ENCODE results near the gene TOMM6.
"Not testable (repeated sequence)": the region's sequence is repeated elsewhere in the genome, so short reads cannot be mapped to it uniquely, and the experiment has no call there.

TOMM6 gene

DNA sequence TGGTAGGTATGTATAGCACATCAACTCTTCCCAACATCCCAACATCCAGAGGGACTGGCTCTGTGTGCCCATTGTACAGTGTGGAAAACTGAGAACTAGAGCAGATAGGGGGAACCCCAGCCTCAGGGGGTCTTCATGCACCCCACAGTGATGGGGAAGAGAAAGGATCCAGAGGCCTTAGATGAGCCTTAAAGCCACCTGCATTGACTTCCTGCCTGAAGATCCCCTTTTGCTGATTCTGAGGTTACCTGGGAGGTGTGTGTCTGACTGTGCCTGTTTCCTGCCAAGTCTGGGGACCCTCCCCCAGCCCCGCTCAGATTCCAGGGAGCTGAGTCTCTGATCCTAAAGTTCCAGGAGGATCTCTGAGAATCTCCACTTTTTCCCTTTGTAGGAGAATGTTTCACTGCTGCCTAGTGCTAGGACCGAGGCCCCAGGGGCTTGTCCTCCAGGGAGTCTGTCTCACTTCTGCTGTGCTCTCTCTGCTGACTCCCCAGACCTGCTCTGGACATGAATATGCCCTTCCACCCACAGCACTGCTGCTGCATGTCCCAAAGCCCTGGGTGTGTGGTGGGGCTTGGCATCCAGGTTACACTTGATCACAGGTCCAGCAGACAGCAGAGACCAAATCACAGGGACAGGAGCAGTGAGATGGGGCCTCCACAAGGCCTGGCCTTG, 27.5 kb upstream of the TOMM6 start:
- in situ Hi-C loops (cut with HindIII; ENCODE audit: low sequenced_read_pairs): loop anchor here (10.0 kb wide), 1 partner anchor 65 kb away; no protein-coding TSS in a partner anchor

DNA sequence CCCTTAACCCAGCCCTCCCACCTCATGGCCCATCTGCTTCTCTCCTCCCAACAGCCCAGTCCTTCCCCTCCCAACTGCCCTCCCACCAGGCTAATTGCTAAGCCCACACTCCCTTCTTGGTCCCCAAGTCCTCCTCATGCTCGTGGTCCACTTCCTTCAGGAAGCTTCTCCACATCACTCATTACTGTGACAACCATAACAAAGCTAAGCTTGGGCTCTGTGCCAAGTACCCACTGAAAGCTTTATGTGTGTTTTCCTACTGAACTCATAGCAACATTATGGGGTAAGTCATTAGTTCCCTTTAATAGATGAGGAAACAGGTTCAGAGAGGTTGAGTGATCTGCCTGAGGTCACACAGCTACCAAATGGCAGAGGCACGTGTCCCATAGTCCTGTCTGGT, 24.0 kb upstream of the TOMM6 start:
- in situ Hi-C loops (cut with HindIII; ENCODE audit: low sequenced_read_pairs): no loop called here

DNA sequence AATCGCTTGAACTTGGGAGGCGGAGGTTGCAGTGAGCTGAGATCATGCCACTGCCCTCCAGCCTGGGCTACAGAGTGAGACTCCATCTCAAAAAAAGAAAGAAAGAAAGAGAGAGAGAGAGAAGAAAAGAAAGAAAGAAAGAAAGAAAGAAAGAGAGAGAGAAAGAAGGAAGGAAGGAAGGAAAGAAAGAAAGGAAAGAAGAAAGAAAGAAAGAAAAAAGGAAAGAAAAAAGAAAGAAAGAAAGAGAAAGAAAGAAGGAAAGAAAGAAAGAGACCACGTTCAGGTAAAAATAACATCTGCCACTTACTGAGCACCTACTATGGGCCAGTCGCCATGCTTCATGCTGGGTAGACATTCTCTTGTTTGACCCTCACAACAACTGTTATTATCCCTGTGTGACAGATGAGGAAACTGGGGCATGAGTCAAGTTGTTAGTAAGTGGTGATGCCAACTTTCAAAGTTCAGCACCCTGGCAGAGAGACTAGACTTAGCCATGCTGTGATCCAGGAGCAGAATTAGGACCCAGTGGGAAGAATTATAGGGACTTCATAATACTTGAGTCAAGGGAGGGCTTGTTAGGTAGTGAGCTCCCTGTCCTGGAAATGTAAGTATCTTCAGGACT, 21.3 kb upstream of the TOMM6 start:
- in situ Hi-C loops (cut with HindIII; ENCODE audit: low sequenced_read_pairs): not testable (repeated sequence)

DNA sequence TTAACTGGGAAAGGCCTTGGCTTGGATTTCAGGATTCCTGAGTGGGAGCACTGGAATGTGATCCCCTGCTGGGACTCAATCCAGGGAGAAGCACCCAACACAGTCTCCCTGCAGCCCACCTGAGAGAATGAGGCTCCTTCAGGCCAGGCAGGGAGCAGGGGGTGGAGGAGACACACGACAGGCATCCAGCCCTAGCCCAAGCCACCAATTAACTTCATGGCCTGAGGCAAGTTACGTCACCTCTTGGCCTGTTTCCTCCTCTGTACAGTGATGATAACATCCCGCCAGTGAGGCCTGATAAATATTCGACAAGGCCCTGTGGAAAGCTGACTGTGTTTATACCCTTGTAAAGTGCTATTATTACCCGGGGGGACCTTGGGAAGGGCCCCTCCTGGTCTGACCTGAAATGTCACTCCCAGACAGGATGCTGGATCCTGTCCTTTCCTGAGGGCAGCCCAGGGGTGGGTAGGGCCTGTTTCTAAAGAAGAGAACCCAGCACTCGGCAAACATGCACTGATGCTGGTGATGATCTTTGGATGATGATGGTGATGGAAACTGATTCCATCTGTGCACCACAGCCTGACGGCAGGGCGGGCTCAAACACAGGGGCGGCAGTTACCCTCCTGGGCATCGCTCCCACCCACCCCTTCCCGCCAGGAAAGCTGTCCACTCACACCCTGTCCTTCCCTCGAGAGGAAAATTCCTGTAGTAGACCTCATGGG, 20.2 kb upstream of the TOMM6 start:
- in situ Hi-C loops (cut with HindIII; ENCODE audit: low sequenced_read_pairs): no loop called here

DNA sequence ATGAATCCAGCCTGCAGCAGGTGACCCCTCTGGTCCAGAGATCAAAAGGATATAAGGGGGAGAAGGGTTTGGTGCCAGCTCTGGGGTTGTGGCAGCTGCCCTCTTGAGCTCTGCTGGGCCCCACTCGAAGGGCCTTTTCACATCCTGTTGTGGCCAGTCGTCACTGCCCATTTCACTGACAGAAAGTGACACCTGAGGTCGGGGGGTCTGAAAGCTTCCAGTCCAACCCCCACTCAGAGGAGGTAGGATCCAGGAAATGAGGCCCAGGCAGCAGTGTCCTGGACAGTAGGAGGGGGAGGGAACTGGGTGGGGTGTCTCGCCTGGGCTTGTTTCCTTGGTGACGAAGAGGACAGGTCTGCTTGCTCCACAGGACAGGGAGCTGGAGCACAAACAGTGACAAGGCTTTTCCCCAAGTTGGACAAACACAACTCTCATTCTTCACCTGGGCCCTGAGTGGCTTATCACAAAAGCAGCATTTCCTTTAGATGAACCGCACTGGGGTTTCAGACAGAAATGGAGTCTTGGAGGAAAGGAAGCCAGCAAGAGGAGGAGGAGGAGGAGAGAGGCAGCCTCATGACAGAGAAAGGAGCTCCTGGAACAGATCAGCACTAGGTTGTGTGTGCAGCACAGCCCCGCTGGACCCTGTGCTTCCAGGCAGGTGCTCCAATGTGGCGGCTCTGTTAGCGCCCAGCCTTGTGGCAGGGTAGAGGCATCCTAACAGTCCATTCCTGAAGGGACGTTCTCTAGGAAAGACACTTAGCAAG, 18.8 kb upstream of the TOMM6 start:
- in situ Hi-C loops (cut with HindIII; ENCODE audit: low sequenced_read_pairs): no loop called here

DNA sequence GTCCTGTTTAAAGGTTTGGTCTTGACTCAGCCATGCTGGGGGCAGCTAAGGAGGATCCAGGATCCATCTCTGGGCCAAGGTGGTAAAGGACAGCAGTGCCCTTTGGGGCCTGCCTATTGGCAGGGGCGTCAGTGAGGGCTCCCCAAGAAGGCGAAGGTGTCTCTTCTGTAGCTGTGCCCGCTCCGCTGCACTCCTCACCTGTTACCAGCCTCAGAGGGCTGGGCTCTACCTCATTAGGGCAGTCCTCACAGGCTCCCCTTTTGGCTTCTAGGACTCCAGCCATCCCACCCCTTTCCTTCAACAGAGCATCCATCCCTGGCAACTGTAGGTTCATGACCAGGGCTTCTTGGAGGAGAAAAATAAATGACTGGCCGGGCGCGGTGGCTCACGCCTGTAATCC, 18.1 kb upstream of the TOMM6 start:
- in situ Hi-C loops (cut with HindIII; ENCODE audit: low sequenced_read_pairs): no loop called here

DNA sequence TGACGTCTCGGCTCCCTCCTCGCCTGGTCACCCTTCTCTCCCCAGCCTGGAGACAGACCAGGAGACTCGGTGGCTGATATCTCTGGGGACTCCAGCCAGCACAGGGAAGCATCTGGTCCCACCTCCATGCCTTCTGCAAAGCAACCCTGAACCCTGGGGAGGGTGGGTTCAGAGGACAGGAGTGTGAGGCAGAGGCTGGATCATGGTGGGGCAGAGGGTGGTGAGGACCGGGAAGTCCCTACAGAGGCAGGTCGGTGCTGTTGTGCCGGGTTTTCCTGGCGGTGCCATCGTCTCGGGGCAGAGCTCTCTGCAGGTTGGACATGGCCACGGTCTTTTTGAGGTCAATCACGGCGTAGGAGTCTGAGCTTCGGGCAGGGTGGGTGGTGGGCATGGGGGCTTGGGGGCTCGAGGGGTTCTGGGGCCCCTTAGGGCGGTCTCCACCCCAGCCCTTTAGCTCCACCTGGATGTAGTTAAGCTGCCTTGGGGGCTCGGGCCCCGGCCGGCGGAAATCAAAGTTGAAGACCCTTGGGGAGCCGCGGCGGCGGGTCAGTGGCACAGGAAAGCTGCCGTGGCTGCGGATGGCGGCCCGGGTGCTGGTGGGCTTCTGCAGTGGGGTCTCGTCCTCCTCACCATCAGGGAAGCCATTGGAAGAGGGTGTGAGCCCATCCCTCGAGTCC, 17.0 kb upstream of the TOMM6 start:
- in situ Hi-C loops (cut with HindIII; ENCODE audit: low sequenced_read_pairs): no loop called here

DNA sequence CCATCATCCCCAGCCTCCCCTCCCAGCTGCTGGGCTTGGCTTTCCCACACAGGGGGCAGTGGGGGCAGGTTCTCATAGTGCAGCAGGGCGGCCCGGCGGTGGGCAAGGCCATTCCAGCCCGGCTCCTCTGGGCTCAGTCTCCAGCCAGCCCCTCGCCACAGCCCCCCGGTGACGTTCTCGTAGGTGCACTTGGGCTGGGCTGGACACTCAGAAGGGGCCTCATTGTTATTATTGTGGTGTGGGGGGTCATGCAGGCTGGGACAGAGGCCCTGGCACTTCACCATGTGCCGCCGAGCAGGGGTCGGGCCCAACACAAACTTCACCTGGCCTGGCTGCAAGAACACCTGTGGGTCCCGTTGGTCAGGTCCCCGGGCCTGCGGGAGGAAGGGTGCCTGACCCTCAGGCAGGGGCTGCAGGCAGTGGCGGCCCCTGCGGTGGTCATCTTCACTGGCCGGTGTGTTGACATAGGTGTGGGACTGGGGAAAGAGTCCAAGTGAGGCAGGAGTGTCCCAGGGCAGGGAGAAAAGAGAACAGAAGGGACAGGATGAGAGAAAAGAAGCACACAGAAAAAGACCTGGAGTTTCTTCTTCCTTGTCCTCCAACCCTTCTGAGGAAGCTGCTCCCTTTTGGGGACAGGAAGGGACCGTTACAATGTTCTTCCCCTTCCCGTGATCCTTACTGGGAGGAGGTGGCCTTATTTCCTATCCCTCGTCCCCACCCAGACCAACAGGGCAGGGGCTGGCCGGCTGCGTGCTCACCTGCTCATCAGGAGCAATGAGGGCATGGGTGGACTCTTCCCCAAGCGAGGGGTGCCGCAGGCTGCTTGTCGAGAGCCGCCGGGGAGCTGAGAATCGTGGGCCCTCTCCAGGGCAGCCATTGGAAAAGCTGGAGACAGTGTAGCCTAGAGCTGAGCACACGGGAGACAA, 16.2 kb upstream of the TOMM6 start:
- in situ Hi-C loops (cut with HindIII; ENCODE audit: low sequenced_read_pairs): no loop called here

DNA sequence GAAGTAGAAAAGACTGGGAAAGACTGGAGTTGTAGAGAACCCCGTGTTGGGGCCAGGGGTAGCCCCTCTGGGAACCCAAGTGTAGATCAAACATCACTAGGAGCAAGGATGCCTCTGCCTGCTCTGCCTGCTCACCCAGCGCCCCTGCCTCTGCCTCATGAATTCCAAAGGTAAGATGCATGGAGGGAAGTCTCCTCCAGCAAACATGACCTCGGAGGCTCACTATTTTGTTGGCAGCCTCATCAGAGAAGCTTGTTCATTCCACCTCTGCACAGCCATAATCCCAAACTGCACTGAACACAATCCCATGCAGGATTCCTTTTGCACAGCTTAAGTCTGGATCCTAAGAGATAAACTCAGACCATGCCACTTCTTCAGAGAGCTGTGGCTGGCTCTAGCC, 12.7 kb upstream of the TOMM6 start:
- in situ Hi-C loops (cut with HindIII; ENCODE audit: low sequenced_read_pairs): loop anchor here (25.0 kb wide), 2 partner anchors 162 to 262 kb away; partner anchors contain the start of gene CCND3

DNA sequence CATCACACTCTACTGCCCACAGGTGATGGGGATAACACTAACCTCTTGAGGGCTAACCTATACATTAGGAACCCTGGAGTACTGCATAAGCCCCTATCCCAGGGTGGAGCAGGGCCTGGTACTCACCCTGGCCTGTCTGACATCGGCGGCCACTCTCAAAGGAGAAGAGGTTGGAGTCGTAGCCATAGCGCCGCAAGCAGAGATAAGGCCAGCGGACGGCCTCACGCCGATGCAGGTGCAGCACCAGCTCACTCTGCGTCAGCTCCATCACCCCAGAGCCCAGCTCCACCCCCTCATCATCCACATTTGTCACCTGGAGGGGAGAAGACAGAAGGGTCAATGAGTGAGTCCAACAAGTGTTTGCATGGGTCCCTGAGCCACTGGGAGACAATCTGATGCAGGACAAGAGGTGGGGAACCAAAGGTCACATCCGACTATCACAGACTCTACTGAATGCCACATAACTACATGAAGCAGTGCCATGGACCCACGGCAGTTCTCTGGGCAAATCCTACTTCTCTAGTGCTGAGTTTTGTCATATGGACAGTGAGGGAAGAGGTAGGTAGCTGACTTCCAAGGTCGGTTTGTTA, 12.1 kb upstream of the TOMM6 start:
- in situ Hi-C loops (cut with HindIII; ENCODE audit: low sequenced_read_pairs): loop anchor here (25.0 kb wide), 2 partner anchors 162 to 262 kb away; partner anchors contain the start of gene CCND3

DNA sequence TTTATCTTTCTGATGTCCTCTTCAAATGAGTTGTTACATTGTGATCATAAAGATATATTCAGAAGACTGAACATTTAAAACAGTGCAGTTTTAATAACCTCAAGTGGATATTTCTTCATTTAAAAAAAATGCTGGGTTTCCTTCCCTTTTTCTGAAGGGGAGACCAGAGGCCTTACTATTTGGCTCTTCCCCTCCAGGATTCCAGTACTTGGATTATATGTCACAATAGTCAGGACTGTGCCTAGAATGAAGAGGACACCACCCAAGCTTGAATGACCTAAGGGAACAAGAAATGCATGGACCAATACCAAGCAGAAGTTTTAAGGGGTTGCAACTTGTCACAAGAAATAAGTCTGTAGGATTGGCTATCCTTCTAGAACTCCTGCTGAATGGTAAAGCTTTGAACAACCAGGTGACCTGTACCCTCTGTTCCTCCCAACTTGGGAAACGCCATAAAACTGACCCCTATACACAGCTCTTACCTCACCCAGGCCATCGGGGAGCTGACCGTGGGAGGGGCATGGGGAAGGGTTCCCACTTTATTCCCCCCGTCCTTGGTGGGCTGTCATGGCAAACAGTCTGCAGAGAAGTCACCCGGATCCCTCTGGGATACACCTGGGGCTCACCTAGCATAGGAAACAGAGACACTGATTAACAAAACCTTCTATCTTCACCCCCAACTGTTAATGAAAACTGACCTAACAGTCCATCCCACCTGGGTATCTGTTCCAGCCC, 9.8 kb upstream of the TOMM6 start:
- in situ Hi-C loops (cut with HindIII; ENCODE audit: low sequenced_read_pairs): loop anchor here (25.0 kb wide), 2 partner anchors 160 to 260 kb away; partner anchors contain the start of gene CCND3

DNA sequence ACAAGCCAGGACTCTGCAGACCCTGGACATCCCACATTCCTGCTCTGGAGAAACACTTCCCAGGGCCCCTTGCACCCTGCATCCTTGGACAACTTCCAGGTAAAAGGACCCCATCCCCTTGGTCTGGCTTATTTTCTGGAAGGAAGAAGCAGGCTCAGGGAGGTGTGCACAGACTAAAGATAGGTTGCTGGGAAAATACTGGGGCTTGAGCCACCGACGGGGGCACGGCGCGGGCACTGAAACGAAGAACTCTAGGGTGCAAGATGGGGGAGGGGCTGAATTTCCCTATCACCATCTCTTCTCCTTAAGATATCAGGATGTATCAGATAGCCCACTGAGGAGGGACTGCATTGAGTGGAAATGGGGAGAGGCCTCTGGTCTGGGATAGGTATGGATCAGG, 8.6 kb upstream of the TOMM6 start:
- in situ Hi-C loops (cut with HindIII; ENCODE audit: low sequenced_read_pairs): loop anchor here (25.0 kb wide), 2 partner anchors 158 to 258 kb away; partner anchors contain the start of gene CCND3

DNA sequence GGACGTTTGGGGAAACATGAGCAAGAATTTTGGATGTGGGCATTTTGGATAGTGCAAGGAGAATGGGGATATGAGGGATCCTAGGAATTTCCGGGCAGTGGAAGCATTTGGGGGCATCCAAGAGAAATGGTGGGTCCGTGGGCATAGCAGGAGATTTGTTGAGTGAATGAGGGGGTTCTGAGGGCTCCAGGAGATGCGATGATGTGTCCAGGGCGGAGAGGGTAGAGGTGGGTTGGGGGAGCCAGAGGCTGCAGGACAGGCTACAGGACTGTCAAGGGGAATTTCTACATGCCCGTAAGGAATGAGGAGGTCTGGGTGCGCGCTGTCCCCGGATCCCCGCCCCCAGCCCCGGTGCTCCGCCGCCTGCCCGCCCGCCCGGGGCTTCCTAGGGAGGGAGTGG, 8.2 kb upstream of the TOMM6 start:
- in situ Hi-C loops (cut with HindIII; ENCODE audit: low sequenced_read_pairs): loop anchor here (25.0 kb wide), 2 partner anchors 158 to 258 kb away; partner anchors contain the start of gene CCND3

DNA sequence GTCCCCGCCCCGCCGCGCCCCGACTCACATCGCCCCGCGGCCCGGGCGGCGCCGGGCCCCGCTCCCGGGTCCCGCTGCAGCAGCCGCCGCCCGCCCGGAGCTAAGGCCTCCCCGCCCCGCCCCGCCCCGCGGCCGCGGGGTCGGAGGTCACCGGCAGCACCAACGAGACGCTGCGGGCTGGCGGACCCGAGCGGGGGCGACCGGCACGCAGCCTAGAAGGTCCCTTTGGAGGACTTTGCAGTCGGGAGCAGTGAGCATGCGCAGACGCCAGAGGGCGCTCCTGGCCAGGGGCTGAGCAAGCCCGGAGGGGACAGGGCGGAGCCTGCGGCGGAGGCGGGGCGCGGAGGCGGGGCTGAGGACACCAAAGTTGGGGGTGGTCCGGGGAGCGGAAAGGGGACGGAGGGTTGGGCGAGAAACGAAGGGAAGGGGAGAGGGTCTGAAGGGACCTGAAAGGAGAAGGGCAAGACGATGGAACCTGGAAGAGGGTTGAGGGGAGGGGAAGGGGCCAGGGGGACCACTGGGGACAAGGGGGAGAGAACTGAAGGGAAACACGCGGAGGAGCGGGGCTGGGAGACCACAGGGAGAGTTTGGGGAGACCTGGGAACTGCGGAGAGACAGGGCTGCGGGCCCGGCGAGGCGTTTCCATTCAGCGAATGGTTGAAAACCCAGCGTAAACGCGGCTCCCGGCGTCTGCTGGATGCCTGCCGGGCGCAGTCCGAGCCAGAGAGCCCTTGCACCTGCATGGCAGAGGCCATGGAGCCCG, 7.5 kb upstream of the TOMM6 start, which contains the start of gene FRS3:
Gene FRS3 (minus strand): TSS at position 113 of the 763 bp plus-strand sequence. CDS start 2,913 bp downstream, outside the sequence.
- in situ Hi-C loops (cut with HindIII; ENCODE audit: low sequenced_read_pairs): loop anchor here (10.0 to 25.0 kb wide), 3 partner anchors 85 to 257 kb away; partner anchors contain the start of gene CCND3

DNA sequence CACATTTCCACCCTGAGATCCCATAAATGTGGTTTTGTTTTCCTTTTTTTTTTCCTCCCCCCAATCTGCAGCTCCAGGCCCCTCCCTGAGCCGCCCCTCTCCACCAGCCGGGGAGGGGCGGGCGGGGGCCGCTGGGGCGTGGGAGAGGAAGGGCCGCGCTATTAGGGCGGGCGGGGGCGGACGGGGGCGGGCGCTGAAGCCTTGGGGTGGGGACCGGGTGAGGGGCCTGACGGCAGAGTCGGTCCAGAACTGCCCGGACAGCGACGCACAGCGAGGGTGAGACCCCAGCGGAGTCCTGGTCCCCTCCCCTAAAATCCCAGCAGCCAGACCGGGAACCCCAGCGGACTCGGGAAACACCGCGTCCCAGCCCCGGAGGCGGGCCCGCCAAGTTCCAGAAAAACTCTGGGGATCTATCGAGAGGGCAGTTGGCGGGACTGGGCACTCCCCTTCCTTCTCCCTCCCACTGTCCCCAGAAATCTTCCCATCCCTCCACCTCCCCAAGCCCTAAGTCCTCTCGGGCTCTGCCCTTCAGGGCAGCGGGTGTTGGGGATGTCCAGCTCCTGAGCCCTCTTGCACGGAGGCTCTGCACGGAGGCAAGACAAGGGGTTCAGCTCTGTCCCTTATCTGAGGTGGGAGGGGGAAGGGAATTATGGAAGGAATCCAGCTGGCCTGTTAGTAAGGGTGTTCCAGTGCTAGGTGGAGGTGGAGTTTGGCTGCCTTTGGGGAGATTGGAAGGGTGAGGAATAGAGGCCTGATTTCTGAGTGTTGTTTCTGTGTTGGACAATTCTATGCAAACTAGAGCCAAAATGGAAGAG, 6.7 kb upstream of the TOMM6 start, which contains the start of gene PRICKLE4:
Gene PRICKLE4 (plus strand): TSS at position 232 of the 815 bp plus-strand sequence. CDS start 2,692 bp downstream, outside the sequence.
- in situ Hi-C loops (cut with HindIII; ENCODE audit: low sequenced_read_pairs): loop anchor here (10.0 to 25.0 kb wide), 3 partner anchors 86 to 257 kb away; partner anchors contain the start of gene CCND3

DNA sequence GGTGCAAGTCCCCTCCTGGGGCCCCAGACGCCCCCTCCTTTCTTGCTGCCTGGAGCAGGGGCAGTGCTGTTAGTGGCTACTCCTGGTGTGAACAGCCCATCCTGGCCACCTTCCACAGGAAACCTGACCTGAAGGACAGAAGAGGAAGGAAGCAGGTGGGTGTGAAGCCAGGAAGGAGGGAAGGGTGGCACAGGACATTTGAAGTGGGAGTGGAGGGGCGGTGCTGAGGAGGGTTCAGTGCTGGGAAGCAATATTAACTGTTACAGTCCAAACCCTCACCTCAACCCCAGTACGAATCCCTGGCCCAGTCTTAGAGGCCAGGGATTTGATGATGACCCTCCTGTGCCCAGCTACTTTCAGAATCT, 6.1 kb upstream of the TOMM6 start:
- in situ Hi-C loops (cut with HindIII; ENCODE audit: low sequenced_read_pairs): loop anchor here (10.0 to 25.0 kb wide), 3 partner anchors 87 to 256 kb away; partner anchors contain the start of gene CCND3
